GM12892 (cell line): ENCODE results near the gene TSC1.

ENCODE experiments used
- DNase-seq: peaks from one replicate; pipeline ENCODE4 v3.0.0; 2011; ENCODE audit not compliant: insufficient read length
- FAIRE-seq: peaks from 2 replicates; lab custom pipeline; 2011; peaks lifted over from hg19 to GRCh38; lab: Jason Lieb, UNC
- POLR2A ChIP-seq: IDR thresholded peaks from 2 replicates; pipeline ENCODE4 v1.6.1; 2011; ENCODE audit warnings: low read depth, low read length, control low read depth
- POLR2AphosphoS5 ChIP-seq: IDR thresholded peaks from 2 replicates; pipeline ENCODE4 v1.6.1; 2011; ENCODE audit warnings: low read depth, low read length, control low read depth
- TAF1 ChIP-seq: IDR thresholded peaks from 2 replicates; pipeline ENCODE4 v1.6.1; 2011; ENCODE audit warnings: low read depth, mild to moderate bottlenecking, control low read depth, low read length, borderline replicate concordance

Gene TSC1

DNA sequence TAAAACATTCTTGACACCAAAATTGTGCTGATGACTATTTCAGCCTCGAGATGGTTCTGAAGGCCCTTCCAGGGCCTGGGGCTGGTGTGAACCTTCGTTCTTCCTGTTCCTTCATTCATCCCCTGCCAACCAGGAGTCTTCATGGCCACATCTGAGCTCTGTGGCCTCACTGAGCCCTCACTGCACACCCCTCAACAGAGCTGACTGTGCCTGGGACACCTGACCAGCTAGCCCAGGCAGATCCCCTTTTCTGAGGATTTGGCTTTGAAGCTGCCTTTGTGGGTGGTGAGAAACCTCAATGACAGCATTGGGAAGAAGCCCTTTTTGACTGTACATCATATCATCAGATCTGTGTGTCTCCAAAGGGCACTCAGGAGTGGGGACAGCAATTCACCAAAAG lies 80.1 kb downstream of the TSC1 start:
- FAIRE-seq (no peak), DNase-seq (no peak)
- TF ChIP-seq POLR2A (no peak), POLR2AphosphoS5 (no peak), TAF1 (no peak)

DNA sequence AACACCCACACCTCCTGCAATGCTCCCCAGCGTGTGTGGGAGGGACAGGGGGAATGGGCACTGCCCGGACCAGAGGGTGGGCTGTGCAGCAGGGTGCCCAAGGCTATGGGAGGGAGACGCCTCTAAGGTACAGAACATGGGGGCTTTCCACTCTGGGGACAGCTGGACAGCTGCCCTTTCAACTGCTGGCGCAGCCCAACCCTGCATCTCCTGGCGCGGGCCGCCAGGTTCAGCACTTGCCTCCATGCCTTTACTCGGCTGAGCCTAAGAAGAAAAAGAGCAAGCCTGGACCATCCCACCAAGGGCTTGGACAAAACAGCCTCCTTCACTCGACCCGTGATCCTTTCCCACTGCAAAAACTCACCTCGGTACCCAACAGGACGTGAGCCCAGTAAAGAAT lies 81.3 kb downstream of the TSC1 start:
- TF ChIP-seq POLR2A, result no peak
- TF ChIP-seq POLR2AphosphoS5, result no peak
- TF ChIP-seq TAF1, result no peak
- no peak for DNase-seq
- no peak for FAIRE-seq

DNA sequence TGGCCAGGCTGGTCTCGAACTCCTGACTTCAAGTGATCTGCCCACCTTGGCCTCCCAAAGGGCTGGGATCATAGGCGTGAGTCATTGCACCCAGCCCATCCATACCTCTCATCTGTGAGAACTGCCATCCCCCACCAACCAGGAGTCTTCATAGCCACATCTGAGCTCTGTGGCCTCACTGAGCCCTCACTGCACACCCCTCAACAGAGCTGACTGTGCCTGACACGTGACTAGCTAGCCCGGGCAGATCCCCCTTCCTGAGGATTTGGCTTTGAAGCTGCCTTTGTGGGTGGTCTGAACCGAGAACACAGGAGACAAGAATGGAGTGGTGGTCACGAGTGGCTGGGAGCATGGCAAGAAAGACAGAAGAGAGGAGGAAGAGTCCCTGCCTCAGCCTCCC lies 81.9 kb downstream of the TSC1 start:
- DNase-seq, result no peak
- no peak for TF ChIP-seq TAF1
- no peak for TF ChIP-seq POLR2A
- TF ChIP-seq POLR2AphosphoS5, result no peak
- FAIRE-seq, result no peak

DNA sequence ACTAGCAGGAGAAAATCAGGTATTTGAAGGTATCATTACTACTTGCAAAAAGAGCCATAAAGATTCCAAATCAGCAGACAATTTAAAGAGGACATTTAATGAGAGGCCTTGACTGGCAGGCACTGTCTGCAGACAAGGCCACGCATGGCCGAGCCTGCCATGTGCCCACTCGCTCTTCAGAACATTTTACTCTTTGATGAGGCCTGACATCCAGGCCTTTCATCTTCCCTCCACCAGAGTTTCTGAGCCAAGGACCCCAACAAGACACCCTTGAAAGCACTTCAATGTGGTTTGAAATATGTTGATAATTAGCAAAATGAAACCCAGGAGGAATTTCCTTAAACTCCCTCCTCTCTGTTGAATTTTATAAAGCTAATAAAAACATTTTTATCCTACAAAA lies 82.8 kb downstream of the TSC1 start:
- FAIRE-seq, result no peak
- no peak for TF ChIP-seq POLR2A
- no peak for DNase-seq

DNA sequence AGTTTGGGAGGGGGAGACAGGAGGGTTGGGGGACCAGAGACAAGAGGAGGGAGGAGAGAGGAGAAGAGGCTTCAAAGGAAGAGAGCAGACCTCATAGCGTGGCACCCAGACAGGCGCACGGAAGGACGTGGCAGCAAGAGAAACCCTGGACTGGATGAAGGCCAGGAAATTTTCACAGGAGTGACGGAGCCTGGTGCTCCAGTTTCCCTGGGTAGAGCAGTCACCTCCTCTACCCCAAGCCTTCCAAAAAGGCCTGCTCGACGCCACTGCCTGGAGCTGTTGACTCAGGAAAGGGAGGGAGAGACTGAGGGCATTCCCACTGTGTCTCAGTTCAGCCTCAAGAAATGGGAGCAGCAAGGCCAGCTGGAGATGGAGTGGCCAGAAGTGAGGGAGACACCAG lies 85.7 kb downstream of the TSC1 start:
- FAIRE-seq (no peak), DNase-seq (no peak)
- no peak for TF ChIP-seq POLR2A

DNA sequence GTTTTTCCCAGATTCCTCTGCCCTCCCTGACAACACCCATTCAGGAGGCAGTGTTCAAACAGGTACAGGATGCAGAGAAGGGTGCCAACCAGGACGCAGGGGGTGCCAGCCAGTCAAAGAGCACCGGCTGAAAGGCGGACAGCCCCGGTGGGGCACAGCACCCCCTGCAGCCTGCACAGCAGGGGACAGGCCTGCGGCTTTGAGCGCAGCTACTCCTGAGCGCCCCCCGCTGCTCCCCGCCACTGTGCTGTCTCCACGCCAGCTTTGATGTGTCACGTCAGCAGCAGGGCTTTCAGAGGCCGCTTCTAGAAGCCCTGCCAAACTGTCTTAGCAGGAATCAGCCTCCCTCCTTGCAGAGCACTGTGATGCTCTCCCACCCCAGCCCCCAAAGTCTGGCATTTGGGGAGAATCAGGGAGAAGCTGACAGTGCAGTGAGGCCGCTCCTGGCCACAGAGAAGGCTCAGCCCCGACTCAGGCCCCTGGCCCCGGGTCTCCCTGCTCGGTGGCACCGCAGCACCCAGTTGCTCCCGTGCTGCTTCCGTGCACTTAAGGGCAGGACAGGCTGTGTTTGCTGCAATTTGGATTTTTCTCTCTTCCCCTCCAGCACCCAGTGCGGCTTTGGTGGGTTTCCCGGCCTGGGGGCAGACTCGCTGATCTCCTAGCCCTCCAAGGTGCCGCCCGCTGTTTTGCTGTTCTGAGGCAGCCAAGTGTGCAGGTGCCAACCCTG lies 86.6 kb downstream of the TSC1 start:
- no peak for DNase-seq
- TF ChIP-seq POLR2AphosphoS5 (no peak), POLR2A (no peak), TAF1 (no peak)
- FAIRE-seq, result no peak

DNA sequence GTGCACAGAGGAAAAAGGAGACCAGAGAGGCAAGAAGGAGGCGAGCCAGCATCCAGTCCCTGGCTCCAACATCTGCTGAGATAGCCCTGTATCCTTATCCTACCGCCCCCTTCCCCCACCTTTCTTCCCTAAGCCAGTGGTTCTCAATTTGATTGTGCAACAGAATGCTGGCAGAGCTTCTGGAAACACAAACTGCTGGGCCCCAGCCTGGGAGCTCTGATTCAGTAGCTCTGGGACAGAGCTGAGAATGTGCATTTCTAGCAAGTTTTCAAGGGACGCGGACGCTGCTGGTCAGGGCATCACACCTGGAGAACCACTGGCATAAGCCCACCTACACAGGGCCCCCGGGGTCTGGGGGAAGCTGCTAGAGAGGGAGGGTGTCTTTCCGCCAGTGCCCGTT lies 87.4 kb downstream of the TSC1 start:
- DNase-seq (no peak), FAIRE-seq (no peak)
- TF ChIP-seq POLR2AphosphoS5 (no peak), POLR2A (no peak), TAF1 (no peak)

DNA sequence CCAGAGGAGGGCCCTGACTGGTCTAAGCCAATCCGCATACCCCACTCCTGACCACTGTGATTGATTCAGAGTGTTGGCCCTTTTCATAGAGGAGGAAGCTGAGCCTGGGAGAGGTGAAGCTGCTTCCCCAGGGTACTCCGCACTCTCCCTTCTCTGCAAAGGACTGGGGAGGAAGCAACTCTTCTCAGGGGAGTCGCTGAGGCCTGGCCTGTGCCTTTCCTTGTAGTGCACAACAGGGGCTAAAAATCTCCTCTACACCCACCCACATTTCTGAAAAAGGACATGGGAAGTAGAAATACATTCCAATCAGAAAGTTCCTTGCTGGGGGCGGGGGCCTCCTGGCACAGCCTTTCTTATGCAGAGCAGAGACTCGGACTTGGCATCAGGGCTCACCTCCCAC lies 88.5 kb downstream of the TSC1 start:
- DNase-seq (no peak), FAIRE-seq (no peak)
- TF ChIP-seq POLR2AphosphoS5 (no peak), POLR2A (no peak), TAF1 (no peak)

DNA sequence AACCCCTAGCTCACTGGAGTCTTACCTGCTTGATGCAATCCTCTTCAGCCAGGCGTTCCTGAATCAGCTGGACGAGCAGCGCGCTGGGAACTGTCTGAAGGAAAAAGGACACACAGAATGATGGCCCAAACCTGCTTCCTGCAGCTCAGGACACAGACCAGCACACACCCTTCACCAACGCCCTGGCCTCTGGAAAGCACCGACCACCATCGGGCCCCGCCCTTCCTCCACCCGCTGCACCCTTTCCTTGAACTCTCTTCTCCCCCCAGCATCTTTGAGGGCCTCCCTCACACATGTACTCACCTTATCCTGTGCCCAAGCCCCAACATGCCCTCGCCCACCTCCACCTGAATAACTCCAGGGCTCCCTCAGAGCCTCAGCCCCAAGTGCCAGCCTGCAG lies 89.6 kb downstream of the TSC1 start:
- no peak for TF ChIP-seq POLR2A
- TF ChIP-seq POLR2AphosphoS5, result no peak
- no peak for TF ChIP-seq TAF1
- DNase-seq (no peak), FAIRE-seq (no peak)

DNA sequence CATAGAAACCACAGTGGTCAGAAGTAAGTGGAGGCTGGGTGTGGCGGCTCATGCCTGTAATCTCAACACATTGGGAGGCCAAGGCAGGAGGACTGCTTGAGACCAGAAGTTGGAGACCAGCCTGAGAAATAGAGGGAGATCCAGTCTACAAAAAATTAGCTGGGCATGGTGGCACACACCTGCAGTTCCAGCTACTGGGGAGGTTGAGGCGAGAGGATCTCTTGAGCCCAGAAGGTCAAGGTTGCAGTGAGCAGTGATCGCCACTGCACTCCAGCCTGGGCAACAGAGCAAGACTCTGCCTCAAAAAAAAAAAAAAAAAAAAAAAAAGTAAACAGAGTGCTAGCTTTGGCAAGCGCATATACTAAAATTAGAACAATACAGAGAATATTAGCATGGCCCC lies 90.9 kb downstream of the TSC1 start:
- TF ChIP-seq TAF1 (no peak), POLR2A (no peak), POLR2AphosphoS5 (no peak)
- DNase-seq, result no peak
- FAIRE-seq, result no peak

DNA sequence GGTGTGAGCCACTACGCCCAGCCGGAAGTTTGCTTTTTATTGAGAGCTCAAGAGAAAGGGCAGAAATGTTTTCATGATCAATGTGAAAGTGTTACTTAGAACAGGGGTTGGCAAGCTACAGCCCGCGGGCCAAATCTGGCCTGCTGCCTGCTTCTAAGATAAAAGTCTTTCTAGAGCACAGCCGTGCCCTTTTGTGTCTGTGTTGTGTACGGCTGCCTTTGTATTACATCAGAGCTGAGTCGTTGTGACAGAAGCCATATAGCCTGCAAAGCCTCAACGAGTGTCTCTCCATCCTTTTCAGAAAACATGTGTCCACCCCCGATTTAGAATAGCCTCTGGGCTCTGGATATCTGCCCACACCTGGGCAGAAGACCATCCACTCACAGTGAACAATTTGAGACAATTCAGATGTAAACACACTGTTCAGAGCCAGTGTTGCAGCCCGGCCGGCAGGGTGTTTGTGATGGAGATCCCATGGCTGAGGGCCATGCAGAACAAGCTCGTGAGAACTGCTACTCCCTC lies 95.2 kb downstream of the TSC1 start:
- DNase-seq, result no peak
- TF ChIP-seq TAF1 (no peak), POLR2A (no peak), POLR2AphosphoS5 (no peak)
- no peak for FAIRE-seq

DNA sequence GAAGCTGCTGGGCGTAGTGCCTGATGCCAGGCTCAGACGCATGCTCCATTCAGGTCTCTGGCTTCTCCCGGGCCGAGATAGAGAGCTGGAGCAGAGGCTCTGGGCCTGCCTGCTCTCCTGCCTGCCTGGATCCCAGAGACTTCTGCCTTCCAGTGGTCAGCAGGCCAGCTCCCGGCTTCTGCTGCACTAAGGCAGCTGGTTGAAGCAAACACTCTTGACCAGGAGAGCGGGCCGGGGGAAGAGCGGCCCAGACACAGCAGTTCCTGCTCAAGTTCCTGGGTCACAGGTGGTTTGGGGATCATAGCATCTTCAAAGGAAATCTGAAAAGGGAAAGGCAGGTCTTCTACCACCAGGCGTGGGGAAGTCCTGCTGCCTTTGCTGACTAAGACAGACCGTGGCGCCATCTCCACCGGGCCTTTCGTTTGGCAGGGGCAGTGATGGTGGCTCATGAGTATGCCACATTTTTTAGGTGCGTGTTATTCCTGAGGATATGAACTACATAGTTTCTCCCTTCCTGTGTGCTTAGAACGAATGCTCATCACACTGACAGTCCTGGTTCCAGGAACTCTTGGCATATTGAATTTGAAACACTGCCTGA lies 97.4 kb downstream of the TSC1 start:
- DNase-seq, result no peak
- no peak for FAIRE-seq
- TF ChIP-seq TAF1 (no peak), POLR2A (no peak), POLR2AphosphoS5 (no peak)
